Colonic mucosa (tissue), 4 donors: ENCODE measurements around the gene GPD1. TPM values are rescaled to one million over a fixed set of nuclear protein-coding genes. Genes with fewer than 3 reads are reported as not detected.

Experiments
- DNase-seq: peaks from one replicate; pipeline ENCODE4 v3.0.0-alpha.2; 2020
- H3K27ac ChIP-seq: fragments of 200-600 bp; one replicate; pipeline ENCODE4 v1.8.0; 2021
- H3K27me3 ChIP-seq: fragments of 200-600 bp; one replicate; pipeline ENCODE4 v1.8.0; 2021
- H3K36me3 ChIP-seq: fragments of 200-600 bp; one replicate; pipeline ENCODE4 v1.8.0; 2021
- H3K4me1 ChIP-seq: fragments of 200-600 bp; one replicate; pipeline ENCODE4 v1.8.0; 2021; ENCODE audit warnings: mild to moderate bottlenecking
- H3K4me3 ChIP-seq: fragments of 200-600 bp; one replicate; pipeline ENCODE4 v1.8.0; 2021
- H3K9ac ChIP-seq, 2 donors: one replicate each; pipeline ENCODE4 v1.7.0; 2013; ENCODE audit warnings: control low read depth in 2 of 2, low read depth in 2 of 2, low read length in 2 of 2
- H3K9me3 ChIP-seq: fragments of 200-600 bp; one replicate; pipeline ENCODE4 v1.8.0; 2021
- CTCF ChIP-seq: fragments of 200-600 bp; IDR thresholded peaks from one replicate; pipeline ENCODE4 v1.8.0; 2022; ENCODE audit warnings: antibody characterized with exemption, mild to moderate bottlenecking
- intact Hi-C: fragments of 100-400 bp; cut with DNase I; formaldehyde crosslinking; loops from one replicate; pipeline ENCODE4 v1.14.1; 2022
- total RNA-seq, 2 donors: library from RNA; stranded (reverse); fragmentation: NEBNext Ultra II Directional in 1 of 2; extraction: Animal tissue kit (Norgen Biotek cat#: 25700) in 1 of 2; gene quantifications; one replicate each; pipeline ENCODE4 v1.2.1, GENCODE V29; 2021
- donor health status: healthy.
- donor health status: DM: no; HTN: no; CAD: no.
- donor health status: DM: no; HTN: no; CAD: no.

Gene GPD1
- total RNA-seq, 2 donors from 2014 or later = 2.1 to 3.4 TPM

- peak; percentile 90 for DNase-seq
- peak; percentile 84 for TF ChIP-seq CTCF
- no peak overlapping the region for H3K4me3 ChIP-seq
- intact Hi-C loops = loop anchor here (5.0 kb wide), 2 partner anchors 38 to 102 kb away; no protein-coding TSS in a partner anchor
- no peak overlapping the region for H3K27ac ChIP-seq
- no peaks in the 10 kb centered on the region for H3K9me3 ChIP-seq
- no peaks in the 10 kb centered on the region for H3K36me3 ChIP-seq
- no peaks in the 10 kb centered on the region for H3K27me3 ChIP-seq
- H3K9ac ChIP-seq = peak overlapping the region in 1 of 2 donors; percentile 16
- no peaks in the 10 kb centered on the region for H3K4me1 ChIP-seq
Measured at GRCh38 chr12:50074936-50075807, 28.6 kb upstream of the GPD1 start.

- DNase-seq = no peak
- H3K4me3 ChIP-seq = no peak overlapping the region
- no peaks in the 10 kb centered on the region for H3K27me3 ChIP-seq
- no peak overlapping the region for H3K27ac ChIP-seq
- peak overlapping the region in 1 of 2 donors; percentile 16 for H3K9ac ChIP-seq
- no peaks in the 10 kb centered on the region for H3K9me3 ChIP-seq
- TF ChIP-seq CTCF = no peak
- no peaks in the 10 kb centered on the region for H3K36me3 ChIP-seq
- H3K4me1 ChIP-seq = no peaks in the 10 kb centered on the region
- intact Hi-C loops = loop anchor here (5.0 kb wide), 1 partner anchor 102 kb away; no protein-coding TSS in a partner anchor
Measured at GRCh38 chr12:50075808-50076170, 28.0 kb upstream of the GPD1 start.

GRCh38 chr12:50077099-50077498, 26.7 kb upstream of the GPD1 start:
- TF ChIP-seq CTCF = no peak
- intact Hi-C loops = loop anchor here (5.0 kb wide), 1 partner anchor 100 kb away; no protein-coding TSS in a partner anchor
- no peak for DNase-seq
- Histone ChIP-seq H3K36me3 (no peaks in the 10 kb centered on the region), H3K4me3 (no peak overlapping the region), H3K27ac (no peak overlapping the region), H3K27me3 (no peaks in the 10 kb centered on the region), H3K4me1 (no peaks in the 10 kb centered on the region), H3K9ac (no peak overlapping the region), H3K9me3 (no peaks in the 10 kb centered on the region)

- H3K4me1 ChIP-seq = no peaks in the 10 kb centered on the region
- DNase-seq = no peak
- no peaks in the 10 kb centered on the region for H3K9me3 ChIP-seq
- H3K4me3 ChIP-seq = no peak overlapping the region
- no peak overlapping the region for H3K27ac ChIP-seq
- H3K36me3 ChIP-seq = no peaks in the 10 kb centered on the region
- intact Hi-C loops = loop anchor here (5.0 kb wide), 1 partner anchor 99 kb away; no protein-coding TSS in a partner anchor
- no peak overlapping the region for H3K9ac ChIP-seq
- TF ChIP-seq CTCF = no peak
- no peaks in the 10 kb centered on the region for H3K27me3 ChIP-seq
Measured at GRCh38 chr12:50078281-50078680, 25.5 kb upstream of the GPD1 start.

GRCh38 chr12:50079771-50080170, 24.0 kb upstream of the GPD1 start:
- no peak overlapping the region for H3K4me3 ChIP-seq
- H3K4me1 ChIP-seq = no peaks in the 10 kb centered on the region
- H3K27ac ChIP-seq = no peak overlapping the region
- no peaks in the 10 kb centered on the region for H3K27me3 ChIP-seq
- H3K36me3 ChIP-seq = no peaks in the 10 kb centered on the region
- no peaks in the 10 kb centered on the region for H3K9me3 ChIP-seq
- intact Hi-C loops = loop anchor here (5.0 to 10.0 kb wide), 2 partner anchors 98 to 235 kb away; no protein-coding TSS in a partner anchor
- no peak for DNase-seq
- no peak for TF ChIP-seq CTCF
- no peak overlapping the region for H3K9ac ChIP-seq
